ENCODE measurements around the gene EGLN3.

The EGLN3 gene

GRCh38 chr14:33951183-33951840 is 438 bp upstream of the EGLN3 start:
- H3K36me3 ChIP-seq (ENCODE audit: control insufficient read depth, low read length) = no peaks in the 10 kb centered on the region
- no peak overlapping the region for H3K4me2 ChIP-seq (ENCODE audit: low read length)
- no peaks in the 10 kb centered on the region for H3K9me2 ChIP-seq (replicated peaks; ENCODE audit: control insufficient read depth, low read length)
- H3F3A ChIP-seq (ENCODE audit: control insufficient read depth, insufficient read depth) = no peaks in the 10 kb centered on the region
- H3K27me3 ChIP-seq (ENCODE audit: control insufficient read depth, low read length) = no peaks in the 10 kb centered on the region
- no peaks in the 10 kb centered on the region for H3K4me1 ChIP-seq (ENCODE audit: control insufficient read depth, low read length)
- no peaks in the 10 kb centered on the region for H3K79me2 ChIP-seq (ENCODE audit: control insufficient read depth, low read length)
- no peaks in the 10 kb centered on the region for H4K20me1 ChIP-seq (ENCODE audit: control insufficient read depth, insufficient read depth, low read depth, low read length)
- no peak overlapping the region for H3K4me3 ChIP-seq (ENCODE audit: low read length)
- H3K9me3 ChIP-seq (ENCODE audit: control insufficient read depth, insufficient read depth, low read length) = peaks cover 9% of the 10 kb centered on the region; the same call in 1 of the 2 replicates
- H3K27ac ChIP-seq (ENCODE audit: low read depth, low read length) = no peak overlapping the region
- TF ChIP-seq CTCF (IDR thresholded peaks at IDR 0.05; ENCODE audit: low read depth, low read length, poor library complexity, severe bottlenecking) (no peak), EZH2phosphoT487 (IDR thresholded peaks at IDR 0.05; ENCODE audit: borderline replicate concordance, low read length) (no peak)

- Histone ChIP-seq H3K79me2 (ENCODE audit: control insufficient read depth, low read length) (no peaks in the 10 kb centered on the region), H3K4me3 (ENCODE audit: low read length) (no peak overlapping the region), H3K36me3 (ENCODE audit: control insufficient read depth, low read length) (no peaks in the 10 kb centered on the region), H3K4me1 (ENCODE audit: control insufficient read depth, low read length) (no peaks in the 10 kb centered on the region), H3K27me3 (ENCODE audit: control insufficient read depth, low read length) (no peaks in the 10 kb centered on the region), H3K4me2 (ENCODE audit: low read length) (no peak overlapping the region), H3F3A (ENCODE audit: control insufficient read depth, insufficient read depth) (no peaks in the 10 kb centered on the region), H3K9me2 (replicated peaks; ENCODE audit: control insufficient read depth, low read length) (no peaks in the 10 kb centered on the region), H4K20me1 (ENCODE audit: control insufficient read depth, insufficient read depth, low read depth, low read length) (no peaks in the 10 kb centered on the region), H3K9me3 (ENCODE audit: control insufficient read depth, insufficient read depth, low read length) (peaks cover 9% of the 10 kb centered on the region; the same call in 1 of the 2 replicates), H3K27ac (ENCODE audit: low read depth, low read length) (no peak overlapping the region)
- no peak for TF ChIP-seq EZH2phosphoT487 (IDR thresholded peaks at IDR 0.05; ENCODE audit: borderline replicate concordance, low read length)
- no peak for TF ChIP-seq CTCF (IDR thresholded peaks at IDR 0.05; ENCODE audit: low read depth, low read length, poor library complexity, severe bottlenecking)
Observed at GRCh38 chr14:33949411-33949893, 1.4 kb downstream of the EGLN3 start.

GRCh38 chr14:33948869-33949408 is 1.9 kb downstream of the EGLN3 start:
- H3K4me3 ChIP-seq (ENCODE audit: low read length) = no peak overlapping the region
- H4K20me1 ChIP-seq (ENCODE audit: control insufficient read depth, insufficient read depth, low read depth, low read length) = no peaks in the 10 kb centered on the region
- H3K27ac ChIP-seq (ENCODE audit: low read depth, low read length) = no peak overlapping the region
- H3K27me3 ChIP-seq (ENCODE audit: control insufficient read depth, low read length) = no peaks in the 10 kb centered on the region
- no peaks in the 10 kb centered on the region for H3F3A ChIP-seq (ENCODE audit: control insufficient read depth, insufficient read depth)
- TF ChIP-seq CTCF (IDR thresholded peaks at IDR 0.05; ENCODE audit: low read depth, low read length, poor library complexity, severe bottlenecking) (no peak), EZH2phosphoT487 (IDR thresholded peaks at IDR 0.05; ENCODE audit: borderline replicate concordance, low read length) (no peak)
- H3K36me3 ChIP-seq (ENCODE audit: control insufficient read depth, low read length) = no peaks in the 10 kb centered on the region
- peaks cover 9% of the 10 kb centered on the region; the same call in 1 of the 2 replicates for H3K9me3 ChIP-seq (ENCODE audit: control insufficient read depth, insufficient read depth, low read length)
- H3K79me2 ChIP-seq (ENCODE audit: control insufficient read depth, low read length) = no peaks in the 10 kb centered on the region
- no peaks in the 10 kb centered on the region for H3K9me2 ChIP-seq (replicated peaks; ENCODE audit: control insufficient read depth, low read length)
- no peaks in the 10 kb centered on the region for H3K4me1 ChIP-seq (ENCODE audit: control insufficient read depth, low read length)
- H3K4me2 ChIP-seq (ENCODE audit: low read length) = no peak overlapping the region

Data from DOHH2 (cell line).